GM13977 (cell line): ENCODE data around the gene TMEM266.

Experiments
- DNase-seq: peaks from one replicate; pipeline ENCODE4 v3.0.0; 2012; ENCODE audit warnings: low spot score
- CTCF ChIP-seq: IDR thresholded peaks from 2 replicates; pipeline ENCODE4 v1.5.1; 2012; ENCODE audit warnings: mild to moderate bottlenecking, control low read depth; ENCODE audit not compliant: insufficient read depth; ENCODE audit errors: extremely low read depth, missing control alignments
- in situ Hi-C: fragments of 300-500 bp; cut with MboI; formaldehyde crosslinking; loops from one replicate; pipeline ENCODE4 v1.12.0; 2022; ENCODE audit warnings: low sequenced_read_pairs, low pct_unique_long_range_greater_than_20kb, mixed read lengths, inconsistent platforms; ENCODE audit not compliant: unreplicated experiment

Gene TMEM266

GRCh38 chr15:76153241-76154197, 93.7 kb downstream of the TMEM266 start:
- no peak for DNase-seq
- TF ChIP-seq CTCF: no peak
- in situ Hi-C loops: no loop called here

- DNase-seq: no peak
- in situ Hi-C loops: no loop called here
Observed at GRCh38 chr15:76155731-76156130, 95.9 kb downstream of the TMEM266 start.

DNA sequence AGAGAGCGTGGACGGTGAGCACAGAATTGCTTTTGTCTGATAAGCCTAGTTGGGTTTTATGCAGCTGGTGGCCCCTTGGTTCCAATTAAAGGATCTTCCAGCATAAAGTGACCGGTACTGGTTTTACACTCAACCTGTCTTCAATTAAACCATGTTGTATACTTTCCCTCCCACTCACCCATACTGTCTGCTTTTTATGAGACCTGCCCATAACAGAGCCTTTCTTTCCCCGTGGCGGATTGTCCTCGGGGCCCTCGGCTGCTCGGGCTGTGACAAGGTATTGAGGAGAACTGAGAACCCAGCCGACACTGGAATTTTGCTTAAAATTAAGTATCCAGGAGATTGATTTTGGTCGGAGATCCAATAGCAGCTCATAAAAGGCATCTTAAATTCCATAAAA, 98.4 kb downstream of the TMEM266 start:
- TF ChIP-seq CTCF: no peak
- in situ Hi-C loops: no loop called here
- no peak for DNase-seq

More at GRCh38 chr15:76155731-76156130, 95.9 kb downstream of the TMEM266 start:
- TF ChIP-seq CTCF: no peak

DNA sequence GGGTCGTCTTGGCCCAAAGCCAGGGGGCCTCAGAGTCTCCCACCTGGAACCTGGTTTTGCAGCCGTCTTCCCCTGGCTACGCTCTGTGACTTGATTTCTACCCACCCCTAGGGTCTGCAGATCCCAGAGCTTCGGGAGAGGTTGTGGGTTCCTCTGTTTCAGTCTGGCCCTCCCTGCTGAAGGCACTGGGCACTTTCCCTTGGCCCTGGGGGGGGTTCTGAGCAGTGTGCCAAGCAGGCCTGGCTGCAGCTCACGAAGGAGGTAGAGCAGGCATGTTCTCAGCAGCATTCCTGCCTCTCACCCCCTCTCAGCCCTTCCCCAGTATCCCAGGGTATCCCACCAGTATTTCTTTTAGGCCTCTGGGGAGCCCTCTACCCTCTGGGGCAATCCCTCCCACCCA, 99.0 kb downstream of the TMEM266 start:
- no peak for DNase-seq
- no peak for TF ChIP-seq CTCF
- in situ Hi-C loops: no loop called here

- TF ChIP-seq CTCF: no peak
- no peak for DNase-seq
- in situ Hi-C loops: no loop called here
Observed at GRCh38 chr15:76159282-76159681, 99.5 kb downstream of the TMEM266 start.

- in situ Hi-C loops: no loop called here
- no peak for DNase-seq
- no peak for TF ChIP-seq CTCF
Observed at GRCh38 chr15:76160426-76161152, 100.8 kb downstream of the TMEM266 start.
